Lower leg skin (tissue), 3 donors: ENCODE data around the gene UMODL1.

ENCODE experiments used
- POLR2A ChIP-seq, 2 donors: fragments of 450-650 bp; IDR thresholded peaks; one replicate each; pipeline ENCODE4 v1.6.1; 2016 to 2017; ENCODE audit warnings: antibody characterized with exemption in 2 of 2, mild to moderate bottlenecking in 1 of 2, moderate library complexity in 1 of 2
- TF ChIP-seq, protein P1 (sequence below), 3 donors: fragments of 450-650 bp; IDR thresholded peaks; one replicate each; pipeline ENCODE4 v1.5.1; 2016; ENCODE audit warnings: antibody characterized with exemption in 3 of 3, mild to moderate bottlenecking in 3 of 3, moderate library complexity in 2 of 3

DNA sequence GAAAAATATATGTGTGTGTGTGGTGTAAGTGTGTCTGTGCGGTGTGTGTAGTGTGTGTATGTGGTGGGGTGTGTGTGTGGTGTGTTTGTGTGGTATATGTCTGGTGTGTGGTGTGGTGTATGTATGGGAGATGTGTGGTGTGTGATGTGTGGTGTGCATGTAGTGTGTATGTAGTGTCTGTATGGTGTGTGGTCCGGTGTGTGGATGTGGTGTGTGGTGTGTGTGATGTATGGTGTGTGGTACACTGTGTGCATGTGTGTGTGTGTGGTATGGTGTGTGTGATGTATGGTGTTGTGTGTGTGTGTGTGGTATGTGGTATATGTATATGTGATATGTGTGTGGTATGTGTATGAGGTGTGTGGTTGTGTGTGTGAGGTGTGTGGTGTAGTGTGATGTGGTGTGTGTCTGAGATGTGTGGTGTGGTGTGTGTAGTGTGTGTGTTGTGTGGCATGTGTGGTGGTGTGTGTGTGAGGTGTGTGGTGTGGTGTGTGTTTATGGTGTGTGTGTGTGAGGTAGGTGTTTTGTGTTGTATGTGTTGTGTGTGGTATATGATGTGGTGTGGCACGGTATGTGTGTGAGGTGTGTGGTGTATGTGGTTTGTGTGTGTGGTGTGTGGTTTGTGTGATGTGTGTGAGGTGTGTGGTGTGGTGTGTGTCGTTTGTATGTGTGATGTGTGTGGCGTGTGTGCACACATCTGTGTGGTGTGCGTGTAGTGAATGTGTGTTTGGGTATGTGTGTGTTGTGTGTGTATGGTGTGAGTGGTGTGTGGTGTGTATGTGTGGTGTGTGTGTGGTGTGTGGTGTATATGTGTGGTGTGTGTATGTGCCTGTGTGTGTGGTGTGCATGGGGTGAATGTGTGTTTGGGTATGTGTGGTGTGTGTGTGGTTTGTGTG lies 112.5 kb downstream of the UMODL1 start:
- TF ChIP-seq POLR2A (IDR thresholded peaks at IDR 0.05) = no peak
- TF ChIP-seq, protein P1, sequence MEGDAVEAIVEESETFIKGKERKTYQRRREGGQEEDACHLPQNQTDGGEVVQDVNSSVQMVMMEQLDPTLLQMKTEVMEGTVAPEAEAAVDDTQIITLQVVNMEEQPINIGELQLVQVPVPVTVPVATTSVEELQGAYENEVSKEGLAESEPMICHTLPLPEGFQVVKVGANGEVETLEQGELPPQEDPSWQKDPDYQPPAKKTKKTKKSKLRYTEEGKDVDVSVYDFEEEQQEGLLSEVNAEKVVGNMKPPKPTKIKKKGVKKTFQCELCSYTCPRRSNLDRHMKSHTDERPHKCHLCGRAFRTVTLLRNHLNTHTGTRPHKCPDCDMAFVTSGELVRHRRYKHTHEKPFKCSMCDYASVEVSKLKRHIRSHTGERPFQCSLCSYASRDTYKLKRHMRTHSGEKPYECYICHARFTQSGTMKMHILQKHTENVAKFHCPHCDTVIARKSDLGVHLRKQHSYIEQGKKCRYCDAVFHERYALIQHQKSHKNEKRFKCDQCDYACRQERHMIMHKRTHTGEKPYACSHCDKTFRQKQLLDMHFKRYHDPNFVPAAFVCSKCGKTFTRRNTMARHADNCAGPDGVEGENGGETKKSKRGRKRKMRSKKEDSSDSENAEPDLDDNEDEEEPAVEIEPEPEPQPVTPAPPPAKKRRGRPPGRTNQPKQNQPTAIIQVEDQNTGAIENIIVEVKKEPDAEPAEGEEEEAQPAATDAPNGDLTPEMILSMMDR (IDR thresholded peaks at IDR 0.05) = no peak
